Measurements from ENCODE around the gene ZFP69.
"Not testable (repeated sequence)": the region's sequence is repeated elsewhere in the genome, so short reads cannot be mapped to it uniquely, and the experiment has no call there.

The ZFP69 gene

DNA sequence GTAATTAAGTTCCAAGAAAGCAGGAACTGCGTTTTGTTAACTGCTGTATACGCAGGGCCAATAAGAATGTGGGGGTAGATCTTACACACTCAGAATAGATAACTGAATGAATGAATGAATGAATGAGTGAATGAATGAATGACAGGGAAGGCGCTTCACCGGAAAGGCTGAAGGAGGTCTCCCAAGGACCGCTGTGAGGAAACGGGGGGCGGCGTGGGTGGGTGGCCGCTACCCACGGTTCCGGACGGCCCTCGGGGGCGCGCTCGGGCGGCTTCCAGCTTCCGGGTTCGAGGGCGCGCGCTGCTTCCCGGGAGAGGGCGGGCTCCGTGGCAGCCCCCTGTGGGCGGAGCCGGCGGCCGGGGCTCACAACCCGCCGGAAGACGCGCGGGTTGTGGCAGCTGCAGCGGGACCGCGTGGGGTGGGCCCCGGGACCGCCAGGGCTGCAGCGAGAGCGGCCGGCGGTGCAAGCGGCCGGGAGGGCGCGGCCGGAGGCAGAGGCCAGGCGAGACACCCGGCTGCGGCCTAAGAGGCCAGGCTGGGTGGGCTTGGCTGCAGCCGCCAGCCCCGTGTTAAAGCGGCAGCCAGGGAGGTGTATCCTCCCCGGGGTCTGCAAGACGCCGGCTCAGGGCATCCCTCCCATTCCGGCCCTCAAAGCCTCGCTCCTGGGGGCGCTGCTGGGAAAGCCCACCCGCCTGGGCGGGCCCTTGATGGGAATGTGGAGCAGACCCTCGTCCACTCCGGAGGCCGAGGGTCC lies at the start of gene ZFP69:
Gene ZFP69 (plus strand): TSS at position 367 of the 754 bp plus-strand sequence. CDS start 2,072 bp downstream, outside the sequence.
- no peak for FAIRE-seq

DNA sequence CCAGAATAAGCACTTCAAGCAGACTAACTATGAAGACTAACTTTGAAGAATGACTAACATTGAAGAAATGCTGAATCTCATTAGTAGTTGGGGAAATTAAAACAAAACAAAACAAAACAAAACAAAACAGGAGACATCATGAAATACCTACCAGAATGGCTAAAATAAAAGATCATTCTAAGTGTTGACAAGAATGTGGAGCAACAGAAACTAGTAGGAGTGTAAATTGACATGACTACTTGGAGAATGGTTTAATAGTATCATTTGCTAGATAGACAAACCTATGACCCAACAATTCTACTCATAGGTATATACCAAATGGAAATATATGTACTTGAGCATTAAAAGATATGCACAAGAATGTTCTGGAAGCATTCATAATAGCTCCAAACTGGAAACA lies 45.7 kb upstream of the ZFP69 start:
- no peak for FAIRE-seq

DNA sequence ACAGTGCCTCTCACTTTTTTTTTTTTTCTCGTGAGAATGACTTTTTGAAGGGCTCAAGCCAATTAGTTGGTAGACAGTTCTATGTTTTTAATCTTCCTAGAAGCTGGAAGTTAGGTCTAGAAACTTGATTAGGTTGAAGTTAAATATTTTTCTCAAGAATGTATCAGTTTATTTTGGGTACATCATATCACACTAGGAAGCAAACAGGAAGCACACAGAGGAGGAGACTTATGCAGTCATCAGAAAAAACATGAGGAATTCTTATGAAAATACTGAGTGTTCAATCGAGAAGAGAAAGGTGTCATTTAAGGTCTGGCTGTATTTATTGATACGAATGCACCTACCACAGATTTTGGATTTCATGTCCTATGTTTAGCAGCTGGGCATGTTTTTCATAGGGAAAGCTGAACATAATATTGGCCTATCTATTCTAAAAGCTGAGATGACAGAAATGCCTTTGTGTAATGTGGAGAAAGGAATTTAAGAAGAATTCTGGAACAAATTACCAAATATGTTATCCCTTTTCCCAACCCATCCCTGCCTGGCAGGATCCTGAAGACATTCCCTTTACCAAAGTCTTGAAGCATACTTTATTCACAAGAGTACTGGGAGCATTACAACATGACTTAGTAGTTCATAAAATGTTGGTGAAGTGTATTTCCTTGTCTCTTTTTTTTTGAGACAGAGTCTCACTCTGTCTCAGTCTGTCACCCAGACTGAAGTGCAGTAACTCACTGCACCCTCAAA lies 44.3 kb upstream of the ZFP69 start:
- no peak for FAIRE-seq

DNA sequence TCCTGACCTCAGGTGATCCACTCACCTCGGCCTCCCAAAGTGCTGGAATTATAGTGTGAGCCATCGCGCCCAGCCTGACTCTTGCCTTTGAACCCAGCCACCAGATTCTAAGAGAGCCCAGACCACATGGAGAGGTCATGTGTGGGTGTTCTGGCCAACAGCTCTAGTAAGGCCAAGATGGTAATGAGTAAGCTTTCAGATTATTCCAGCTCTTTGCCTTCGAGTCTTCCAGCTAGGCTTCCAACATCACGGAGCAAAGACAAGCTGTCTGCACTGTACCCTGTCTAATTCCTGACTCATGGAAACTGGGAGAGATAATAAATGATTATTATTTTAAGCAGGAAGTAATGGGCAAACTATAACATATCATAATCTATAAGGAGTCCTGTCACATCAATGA lies 41.6 kb upstream of the ZFP69 start:
- no peak for FAIRE-seq

DNA sequence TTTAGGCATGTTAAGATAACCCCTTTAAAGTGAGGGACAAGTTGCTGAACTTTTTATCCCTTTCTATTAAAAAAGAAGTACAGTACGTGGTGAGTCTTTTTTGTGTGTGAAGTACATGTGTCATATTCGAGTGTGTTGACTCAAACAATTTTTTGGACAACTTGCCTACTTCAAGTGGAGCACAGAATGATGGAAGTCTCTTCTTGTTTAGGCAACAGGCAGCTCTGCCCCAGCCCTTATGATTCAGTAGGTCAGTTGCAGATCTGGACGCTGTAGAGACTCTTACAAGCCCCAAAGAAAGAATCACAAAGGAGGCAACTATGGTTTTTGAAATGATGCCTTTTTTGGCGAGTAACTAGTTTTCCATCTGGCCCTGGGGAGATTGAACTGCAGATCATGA lies 41.2 kb upstream of the ZFP69 start:
- FAIRE-seq = no peak

DNA sequence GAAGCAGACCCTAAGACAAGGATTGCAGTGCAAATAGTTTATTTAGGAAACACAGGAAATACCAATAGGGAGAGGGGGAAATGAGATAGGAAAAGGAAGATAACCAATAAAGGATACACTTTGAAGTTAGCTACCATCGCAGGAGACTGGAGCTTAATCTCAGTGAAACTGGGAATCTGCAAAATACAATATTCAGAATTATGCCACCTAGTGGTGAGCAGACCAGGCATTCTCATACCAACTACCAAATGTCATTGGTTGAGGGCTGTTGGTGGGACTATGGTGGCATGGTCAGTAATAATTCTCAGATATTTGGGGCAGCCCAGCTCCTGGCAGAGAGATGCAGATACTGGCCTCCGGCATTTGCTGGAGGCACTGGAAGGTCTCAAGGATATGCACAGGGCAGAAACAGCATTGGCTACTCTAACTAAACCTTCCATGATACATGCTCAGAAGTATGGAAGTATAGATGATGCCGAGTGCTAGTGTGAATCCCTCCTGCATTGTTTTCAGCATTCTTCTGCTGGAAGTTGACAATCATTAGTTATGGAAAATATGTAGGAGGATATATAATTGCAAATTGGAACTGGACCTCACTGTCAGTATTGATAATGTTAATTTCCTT lies 38.6 kb upstream of the ZFP69 start:
- no peak for FAIRE-seq

DNA sequence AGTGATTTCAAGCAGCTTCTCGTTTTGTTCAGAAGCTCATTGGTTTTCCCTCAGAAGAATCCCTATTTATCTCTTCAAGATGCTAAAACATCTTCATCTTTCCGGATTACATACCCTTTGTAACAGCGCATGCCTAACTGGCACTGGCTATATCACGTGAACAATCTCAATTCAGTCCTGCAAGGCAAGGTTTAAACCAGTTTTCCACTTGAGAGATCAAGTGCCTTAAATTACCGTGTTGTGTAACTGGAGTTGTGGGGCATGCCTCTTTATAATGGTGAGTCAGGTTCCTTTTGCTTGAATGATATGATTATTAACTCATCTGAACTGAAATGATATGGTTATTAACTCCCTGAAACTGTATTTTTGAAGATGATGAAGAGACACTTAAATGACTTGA lies 37.8 kb upstream of the ZFP69 start:
- no peak for FAIRE-seq

DNA sequence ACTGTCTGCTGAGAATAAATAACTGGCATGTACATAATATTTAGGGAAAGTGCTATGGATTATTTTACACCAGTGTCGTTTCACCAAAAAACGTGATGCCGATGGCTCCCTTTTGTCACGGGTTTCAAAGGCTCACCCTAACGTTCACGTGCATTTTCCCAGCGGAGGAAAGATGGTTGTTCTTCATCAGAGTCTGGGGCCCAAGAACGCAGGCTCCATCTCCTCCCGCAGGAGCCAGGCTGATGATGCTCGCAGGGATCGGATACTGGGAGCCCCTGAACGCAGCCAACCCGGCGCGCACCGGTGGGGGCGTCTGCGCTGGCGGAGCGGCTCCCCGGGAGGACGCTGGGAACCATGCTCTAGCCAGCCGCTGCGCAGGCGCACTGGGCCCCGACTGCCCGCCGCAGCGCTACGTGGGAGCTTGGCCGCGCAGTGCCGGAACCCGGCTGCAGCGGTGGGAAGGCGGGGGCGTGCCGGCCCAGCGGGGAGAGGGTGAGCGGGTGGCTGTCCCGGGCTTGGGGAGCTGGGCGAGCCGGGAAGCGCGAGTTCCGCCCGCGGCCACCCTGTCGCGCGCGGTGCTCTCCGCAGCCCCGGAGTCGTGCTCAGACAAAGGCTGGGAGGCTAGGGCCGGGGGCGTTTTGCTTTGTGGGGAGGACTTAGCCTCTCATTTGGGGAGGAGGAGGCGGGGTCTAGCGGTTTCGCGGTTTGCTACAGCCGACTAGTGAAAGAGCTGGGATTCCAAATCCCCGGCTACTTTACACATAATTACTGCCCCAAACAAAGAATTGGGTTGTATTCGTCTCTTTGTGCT lies 27.2 kb upstream of the ZFP69 start, which contains the start of gene ZFP69B:
Gene ZFP69B (plus strand): TSS at position 793 of the 811 bp plus-strand sequence. CDS start 486 bp downstream, outside the sequence.
- FAIRE-seq = no peak

DNA sequence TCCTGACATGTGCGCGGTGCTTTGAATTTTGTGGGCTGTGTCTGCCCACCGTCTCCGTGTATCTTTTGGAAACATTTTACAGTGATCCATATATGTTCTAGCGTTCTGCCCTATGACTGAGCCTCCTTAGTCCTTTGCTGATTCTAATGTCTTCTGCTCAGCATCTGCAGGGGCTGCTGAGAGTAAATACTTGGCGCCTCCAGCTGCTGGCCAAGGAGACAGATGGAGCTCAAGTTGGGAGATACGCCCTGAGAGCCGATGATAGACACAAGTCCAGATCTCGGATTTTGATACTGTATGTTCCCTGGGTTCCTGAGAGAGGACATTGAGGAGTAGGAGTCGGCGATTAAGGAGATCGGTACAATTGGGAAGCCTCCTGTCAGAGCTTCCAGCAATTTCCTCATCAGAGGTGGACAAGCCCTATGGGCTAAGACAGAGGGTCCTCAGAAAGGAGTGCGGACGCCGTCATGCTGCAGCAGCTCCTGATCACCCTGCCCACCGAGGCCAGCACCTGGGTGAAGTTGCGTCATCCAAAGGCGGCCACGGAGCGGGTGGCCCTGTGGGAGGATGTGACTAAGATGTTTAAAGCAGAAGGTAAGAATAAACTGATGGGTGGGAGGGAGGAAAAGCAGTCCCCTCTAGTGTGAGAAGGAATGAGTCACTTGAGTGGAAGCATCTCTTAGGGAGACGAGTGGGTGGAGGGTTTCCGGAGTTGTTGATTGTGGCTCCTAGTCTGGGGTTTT lies 26.4 kb upstream of the ZFP69 start:
- no peak for FAIRE-seq

DNA sequence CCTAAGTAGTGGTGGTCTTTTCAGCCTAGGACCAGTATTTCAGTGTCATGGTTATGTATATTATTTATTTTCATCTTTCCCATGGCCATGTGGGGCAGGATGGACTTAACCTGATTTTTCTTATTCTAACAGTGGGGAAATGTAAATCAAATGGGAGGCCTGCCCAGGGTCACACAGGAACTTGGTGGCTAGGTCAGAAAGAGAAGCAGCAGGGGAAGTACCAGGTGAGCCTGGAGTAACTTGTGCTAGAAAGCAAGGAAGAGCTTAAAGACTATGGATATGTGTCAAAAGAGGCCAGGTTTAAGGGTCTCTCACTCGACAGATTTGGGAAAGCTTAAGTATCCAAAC lies 25.9 kb upstream of the ZFP69 start:
- FAIRE-seq = no peak

DNA sequence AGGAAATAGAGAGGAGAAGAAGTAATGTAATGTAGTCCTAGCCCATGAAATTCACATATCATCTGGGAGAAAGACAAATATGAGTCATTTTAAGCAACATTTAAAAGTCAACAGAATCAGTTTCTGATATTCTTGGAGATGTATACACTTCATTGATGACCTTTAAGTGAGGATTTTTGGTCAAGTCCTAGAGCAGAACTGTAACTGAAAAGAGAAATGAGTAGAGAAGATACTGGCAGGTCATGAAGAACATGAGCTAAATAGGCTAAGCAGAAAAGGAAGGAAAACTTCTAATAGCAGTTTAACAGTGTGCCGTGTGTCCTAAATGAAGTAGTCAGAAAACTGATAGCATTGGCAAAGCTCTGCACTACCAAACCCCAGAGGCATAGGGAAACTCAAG lies 22.2 kb upstream of the ZFP69 start:
- FAIRE-seq = no peak

DNA sequence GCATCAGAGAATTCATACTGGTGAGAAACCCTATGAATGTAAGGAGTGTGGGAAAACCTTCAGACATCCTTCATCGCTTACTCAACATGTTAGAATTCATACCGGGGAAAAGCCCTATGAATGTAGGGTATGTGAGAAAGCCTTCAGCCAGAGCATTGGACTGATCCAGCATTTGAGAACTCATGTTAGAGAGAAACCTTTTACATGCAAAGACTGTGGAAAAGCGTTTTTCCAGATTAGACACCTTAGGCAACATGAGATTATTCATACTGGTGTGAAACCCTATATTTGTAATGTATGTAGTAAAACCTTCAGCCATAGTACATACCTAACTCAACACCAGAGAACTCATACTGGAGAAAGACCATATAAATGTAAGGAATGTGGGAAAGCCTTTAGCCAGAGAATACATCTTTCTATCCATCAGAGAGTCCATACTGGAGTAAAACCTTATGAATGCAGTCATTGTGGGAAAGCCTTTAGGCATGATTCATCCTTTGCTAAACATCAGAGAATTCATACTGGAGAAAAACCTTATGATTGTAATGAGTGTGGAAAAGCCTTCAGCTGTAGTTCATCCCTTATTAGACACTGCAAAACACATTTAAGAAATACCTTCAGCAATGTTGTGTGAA lies 14.0 kb upstream of the ZFP69 start:
- no peak for FAIRE-seq

DNA sequence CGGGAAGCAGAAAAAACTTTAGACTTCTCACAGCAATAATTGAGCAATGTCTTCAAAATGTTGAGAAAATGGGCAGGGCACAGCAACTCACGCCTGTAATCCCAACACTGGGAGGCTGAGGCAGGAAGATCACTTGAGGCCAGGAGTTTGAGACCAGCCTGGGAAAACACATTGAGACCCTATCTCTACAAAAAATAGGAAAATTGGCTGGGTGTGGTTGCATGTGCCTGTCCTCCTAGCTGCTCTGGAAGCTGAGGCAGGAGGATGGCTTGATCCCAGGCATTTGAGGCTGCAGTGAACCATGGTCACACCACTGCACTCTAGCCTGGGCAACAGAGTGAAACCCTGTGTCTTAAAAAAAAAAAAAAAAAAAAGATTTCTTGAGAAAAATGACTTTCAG lies 7.8 kb upstream of the ZFP69 start:
- no peak for FAIRE-seq

DNA sequence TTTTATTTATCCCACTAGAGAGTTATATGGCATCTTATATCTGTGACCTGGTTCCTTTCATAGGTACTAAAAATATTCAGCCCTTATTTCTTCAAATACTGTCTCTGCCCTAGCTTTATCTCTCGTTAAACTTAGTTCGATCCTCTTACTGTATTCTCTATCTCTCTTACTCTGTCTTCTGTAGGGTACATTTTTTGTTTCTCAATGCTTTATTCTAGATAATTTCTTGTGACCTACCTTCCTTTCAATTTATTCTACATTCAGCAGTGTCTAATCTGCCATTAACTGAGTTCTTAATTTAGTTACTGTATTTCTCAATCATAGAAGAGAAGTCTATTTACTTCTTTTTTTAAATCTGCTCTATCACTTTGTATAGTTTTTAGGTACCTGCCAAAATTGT lies 1.8 kb upstream of the ZFP69 start:
- FAIRE-seq = no peak

DNA sequence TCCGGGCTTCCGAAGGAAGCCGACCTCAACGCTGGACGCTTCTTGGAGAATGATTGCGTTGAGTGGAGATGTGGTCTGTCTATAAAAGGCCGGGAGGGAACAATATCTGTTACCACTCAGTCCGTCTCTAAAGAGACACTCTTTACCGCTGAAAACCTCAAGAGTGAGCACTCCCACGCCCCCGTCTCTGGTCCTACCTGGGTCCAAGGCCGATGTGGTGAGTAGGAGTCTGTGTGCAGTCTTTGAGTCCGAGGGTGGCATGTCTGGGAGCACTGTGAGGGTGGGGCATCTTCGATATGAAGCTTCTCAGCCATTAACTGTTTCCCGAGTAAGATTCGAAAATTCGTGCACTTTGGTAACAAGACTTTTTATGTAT lies 576 bp downstream of the ZFP69 start:
- no peak for FAIRE-seq

DNA sequence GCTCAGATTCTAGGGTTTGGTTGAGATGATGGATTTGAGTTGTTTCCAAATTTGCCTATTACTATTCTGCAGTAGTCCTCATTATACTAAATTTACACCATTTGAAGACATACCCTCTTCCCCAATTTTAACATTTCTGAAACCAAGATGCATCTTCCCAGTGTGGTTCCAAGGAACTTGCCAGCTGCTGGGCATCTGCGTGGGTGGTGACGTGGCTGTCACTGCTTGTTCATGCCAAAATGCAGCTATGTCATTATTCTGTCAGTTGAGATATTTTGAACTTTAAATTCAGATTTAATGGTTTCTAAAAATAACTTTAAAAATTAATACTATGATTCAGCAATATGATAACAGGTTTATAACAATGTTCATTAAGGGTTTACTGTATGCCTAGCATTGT lies 1.2 kb downstream of the ZFP69 start:
- no peak for FAIRE-seq

DNA sequence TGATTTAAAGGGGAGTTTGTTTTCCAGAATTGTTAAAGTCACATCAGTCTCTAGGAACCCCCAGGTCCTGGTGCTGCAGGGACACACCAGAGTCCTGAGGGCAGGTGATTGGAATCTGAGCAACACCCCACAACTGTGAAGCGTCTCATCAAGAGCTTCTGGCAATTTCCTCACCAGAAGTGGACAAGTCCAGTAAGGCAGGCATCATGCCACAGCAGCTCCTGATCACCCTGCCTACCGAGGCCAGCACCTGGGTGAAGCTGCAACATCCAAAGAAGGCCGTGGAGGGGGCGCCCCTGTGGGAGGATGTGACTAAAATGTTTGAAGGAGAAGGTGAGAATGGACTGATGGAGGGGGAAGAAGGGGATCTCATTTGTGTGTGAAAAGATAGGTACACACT lies 2.1 kb downstream of the ZFP69 start:
- no peak for FAIRE-seq

DNA sequence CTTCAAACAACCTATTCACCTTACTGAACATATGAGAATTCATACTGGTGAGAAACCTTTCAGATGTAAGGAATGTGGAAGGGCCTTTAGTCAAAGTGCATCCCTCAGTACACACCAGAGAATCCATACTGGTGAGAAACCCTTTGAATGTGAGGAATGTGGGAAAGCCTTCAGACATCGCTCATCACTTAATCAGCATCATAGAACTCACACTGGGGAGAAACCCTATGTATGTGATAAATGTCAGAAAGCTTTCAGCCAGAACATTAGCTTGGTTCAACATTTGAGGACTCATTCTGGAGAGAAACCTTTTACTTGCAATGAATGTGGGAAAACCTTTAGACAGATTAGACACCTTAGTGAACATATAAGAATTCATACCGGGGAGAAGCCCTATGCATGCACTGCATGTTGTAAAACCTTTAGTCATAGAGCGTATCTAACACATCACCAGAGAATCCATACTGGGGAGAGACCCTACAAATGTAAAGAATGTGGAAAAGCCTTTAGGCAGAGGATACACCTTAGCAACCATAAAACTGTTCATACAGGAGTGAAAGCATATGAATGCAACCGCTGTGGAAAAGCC lies 18.3 kb downstream of the ZFP69 start:
- no peak for FAIRE-seq

DNA sequence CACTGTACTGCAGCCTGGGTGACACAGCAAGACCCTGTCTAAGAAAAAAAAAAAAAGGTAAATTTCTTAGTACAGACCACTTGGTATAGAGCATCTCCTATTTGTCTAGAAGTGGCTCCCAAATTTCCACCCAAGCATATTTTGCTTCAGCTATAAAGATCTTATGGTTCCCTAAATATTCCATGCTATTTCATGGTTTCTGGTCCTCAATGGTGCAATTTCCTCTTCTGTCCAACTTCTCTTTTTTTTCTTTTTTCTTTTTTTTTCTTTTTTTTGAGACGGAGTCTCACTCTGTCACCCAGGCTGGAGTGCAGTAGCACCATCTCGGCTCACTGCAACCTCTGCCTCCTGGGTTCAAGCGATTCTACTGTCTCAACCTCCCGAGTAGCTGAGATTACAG lies 25.6 kb downstream of the ZFP69 start:
- not testable (repeated sequence) for FAIRE-seq

DNA sequence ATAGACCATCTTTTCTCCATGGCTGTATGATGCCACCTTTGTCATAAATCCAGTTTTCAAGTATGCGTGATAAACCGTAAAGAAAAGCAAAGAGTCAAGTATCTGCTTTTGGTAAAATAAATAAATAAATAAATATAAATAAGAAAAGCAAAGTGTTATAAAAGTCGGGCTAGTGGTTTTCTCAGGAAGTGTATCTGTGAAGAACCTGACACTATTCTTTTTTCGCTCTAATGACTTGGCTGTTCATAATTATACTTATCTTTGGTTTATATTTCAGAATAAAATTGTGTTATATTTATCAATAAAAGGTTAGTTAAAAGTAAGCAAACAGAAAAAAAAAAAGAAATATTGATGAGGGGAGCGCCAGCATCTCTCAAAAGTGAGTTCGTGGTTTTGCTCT lies 30.9 kb downstream of the ZFP69 start:
- FAIRE-seq = no peak
